Epithelial cell of esophagus (primary cell): ENCODE data around the gene CDKL5.
"Not testable (repeated sequence)": the region's sequence is repeated elsewhere in the genome, so short reads cannot be mapped to it uniquely, and the experiment has no call there.

Experiments
- DNase-seq: peaks from one replicate; pipeline ENCODE4 v3.0.0; 2010; ENCODE audit warnings: low read depth
- H3K4me3 ChIP-seq: 2 replicates; pipeline ENCODE4 v1.5.1; 2011; ENCODE audit warnings: mild to moderate bottlenecking, low read length, control low read depth
- CTCF ChIP-seq: IDR thresholded peaks from 2 replicates; pipeline ENCODE4 v1.5.1; 2011; ENCODE audit warnings: low read depth, mild to moderate bottlenecking, low read length, control low read depth, inconsistent platforms; ENCODE audit not compliant: insufficient read depth; ENCODE audit errors: missing control alignments

CDKL5 gene

GRCh38 chrX:18426004-18426320, 554 bp downstream of the CDKL5 start:
- DNase-seq = no peak
- no peak for TF ChIP-seq CTCF
- H3K4me3 ChIP-seq = peak overlapping the region; percentile 61

- no peak for TF ChIP-seq CTCF
- H3K4me3 ChIP-seq = no peak overlapping the region
- no peak for DNase-seq
Measured at GRCh38 chrX:18428006-18428405, 2.6 kb downstream of the CDKL5 start.

GRCh38 chrX:18433288-18433687, 7.9 kb downstream of the CDKL5 start:
- DNase-seq = peak; percentile 45
- not testable (repeated sequence) for H3K4me3 ChIP-seq

- DNase-seq = peak; percentile 55
- H3K4me3 ChIP-seq = no peak overlapping the region
- TF ChIP-seq CTCF = no peak
Measured at GRCh38 chrX:18434896-18435295, 9.5 kb downstream of the CDKL5 start.

GRCh38 chrX:18436017-18436416, 10.6 kb downstream of the CDKL5 start:
- no peak for DNase-seq
- no peak overlapping the region for H3K4me3 ChIP-seq
- TF ChIP-seq CTCF = no peak

- DNase-seq = no peak
- TF ChIP-seq CTCF = no peak
- no peak overlapping the region for H3K4me3 ChIP-seq
Measured at GRCh38 chrX:18440835-18441234, 15.4 kb downstream of the CDKL5 start.

- DNase-seq = no peak
- TF ChIP-seq CTCF = no peak
- H3K4me3 ChIP-seq = no peak overlapping the region
Measured at GRCh38 chrX:18441780-18442367, 16.5 kb downstream of the CDKL5 start.
